ENCODE results near the gene ARHGAP31. TPM values are rescaled to one million over a fixed set of nuclear protein-coding genes. Genes with fewer than 3 reads are reported as not detected.
A peak's percentile ranks its signal among the peaks of the same experiment; 100 is the strongest.

Gene ARHGAP31
- polyA plus RNA-seq, 6 donors from 2014 or later, result 0.54 to 1.5 (median 0.83) TPM; not detected in 1

DNA sequence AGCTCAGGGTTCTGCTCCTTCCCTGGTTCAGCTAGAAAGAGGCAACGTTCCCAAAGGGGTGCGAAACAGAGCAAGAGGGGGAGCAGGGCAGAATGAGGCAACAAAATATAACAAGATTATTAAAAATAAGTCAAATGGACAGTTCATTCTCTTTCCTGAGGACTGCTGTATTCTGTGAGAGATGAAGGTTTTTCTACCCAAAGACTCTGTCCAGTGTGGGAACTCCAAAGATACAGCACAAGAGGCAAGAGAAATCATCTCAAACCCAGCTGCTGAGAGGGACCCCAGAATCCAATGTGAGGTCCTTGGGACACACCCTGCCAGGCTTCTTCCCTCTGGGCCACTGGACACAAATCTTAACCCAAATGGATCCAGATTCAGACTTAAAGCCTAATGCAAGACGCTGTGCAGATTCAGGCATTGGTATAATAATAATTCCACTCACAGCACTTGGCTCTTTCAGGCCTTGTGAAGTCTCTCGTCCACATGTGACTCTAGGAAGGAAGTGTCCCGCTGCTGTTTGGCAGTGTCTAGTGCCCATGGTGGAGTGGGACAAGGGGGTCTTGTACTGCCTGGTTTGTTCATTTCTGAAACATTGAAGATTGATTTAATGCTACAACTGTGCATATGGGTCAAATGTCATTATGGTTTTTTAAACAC lies 14.5 kb upstream of the ARHGAP31 start:
- Mint-ChIP-seq H3K27ac (peak overlapping the region in 2 of 6 donors; percentile 10 to 13), H3K4me3 (no peak overlapping the region), H3K4me1 (no peaks in the 10 kb centered on the region), H3K27me3 (no peaks in the 10 kb centered on the region), H3K36me3 (peaks cover 15 to 17% of the 10 kb centered on the region in 2 donors), H3K9me3 (peaks cover 9 to 33% (median 26%) of the 10 kb centered on the region in 7 donors)
- ATAC-seq (ENCODE audit: low read depth in 2 of 2), result no peak
- no peak for DNase-seq

DNA sequence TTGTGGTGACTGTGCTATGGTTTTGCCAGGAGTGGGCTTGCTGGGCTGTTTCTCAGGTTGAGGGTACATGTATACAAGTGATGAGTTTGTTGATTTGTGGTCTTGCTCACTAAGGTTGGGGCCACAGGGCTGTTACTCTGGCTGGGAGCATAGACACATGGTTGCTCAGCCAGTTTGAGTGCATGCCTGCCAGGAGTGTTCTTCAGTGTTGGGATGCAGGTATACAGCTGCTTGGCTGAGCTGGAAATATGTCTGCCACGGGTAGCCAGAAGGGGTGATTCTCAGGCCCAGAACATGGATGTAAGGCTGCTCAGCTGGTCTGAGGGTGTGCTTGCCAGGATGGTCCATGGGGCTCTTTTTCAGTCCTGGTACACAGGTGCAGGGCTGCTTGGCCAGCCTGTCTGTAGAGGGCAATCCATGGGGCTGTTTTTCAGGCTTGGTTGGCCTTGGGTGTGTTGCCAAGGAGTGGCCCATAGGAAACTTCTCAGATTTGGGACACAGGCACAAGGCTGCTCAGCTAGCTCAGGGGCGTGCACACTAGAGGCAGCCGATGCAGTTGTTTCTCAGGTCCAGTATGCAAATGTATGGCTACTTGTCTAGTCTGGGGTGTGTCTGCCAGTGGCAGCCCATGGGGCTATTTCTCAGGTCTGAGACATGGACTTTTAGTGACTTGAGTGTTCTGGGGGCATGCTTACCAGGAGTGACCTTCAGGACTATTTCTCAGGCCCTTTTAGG lies 5.3 kb upstream of the ARHGAP31 start:
- Mint-ChIP-seq H3K27me3 (peaks cover 0 to 42% (median 20%) of the 10 kb centered on the region in 3 donors), H3K36me3 (peaks cover 17 to 26% of the 10 kb centered on the region in 2 donors), H3K27ac (no peak overlapping the region), H3K4me3 (no peak overlapping the region), H3K9me3 (peaks cover 11 to 48% (median 30%) of the 10 kb centered on the region in 7 donors), H3K4me1 (peaks cover 11 to 16% (median 15%) of the 10 kb centered on the region in 3 donors)
- no peak for ATAC-seq (ENCODE audit: low read depth in 2 of 2)
- no peak for DNase-seq

DNA sequence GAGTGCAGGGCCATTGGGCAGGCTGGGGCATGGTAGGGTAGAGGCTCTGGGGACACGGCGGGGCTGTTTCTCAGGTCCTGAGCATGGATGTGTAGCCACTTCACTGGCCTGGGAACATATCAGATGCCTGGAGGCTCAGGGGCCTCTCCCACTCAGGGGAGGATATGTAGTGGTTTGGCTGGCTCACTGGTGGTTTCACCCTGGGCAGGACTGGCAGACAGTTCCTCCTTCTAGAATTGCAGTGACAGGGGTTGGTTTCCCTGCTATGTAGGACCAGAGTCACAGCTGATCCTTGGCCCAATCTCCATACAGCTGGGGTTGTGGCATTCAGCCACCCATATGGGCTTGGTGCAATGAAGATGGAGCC lies 4.8 kb upstream of the ARHGAP31 start:
- no peak overlapping the region for H3K27ac Mint-ChIP-seq
- ATAC-seq (ENCODE audit: low read depth in 2 of 2) (no peak), DNase-seq (no peak)
- peaks cover 12 to 16% (median 16%) of the 10 kb centered on the region in 3 donors for H3K4me1 Mint-ChIP-seq
- no peak overlapping the region for H3K4me3 Mint-ChIP-seq
- peaks cover 15 to 26% of the 10 kb centered on the region in 2 donors for H3K36me3 Mint-ChIP-seq
- H3K9me3 Mint-ChIP-seq, result peaks cover 11 to 43% (median 26%) of the 10 kb centered on the region in 7 donors
- peaks cover 0 to 42% (median 20%) of the 10 kb centered on the region in 3 donors for H3K27me3 Mint-ChIP-seq

DNA sequence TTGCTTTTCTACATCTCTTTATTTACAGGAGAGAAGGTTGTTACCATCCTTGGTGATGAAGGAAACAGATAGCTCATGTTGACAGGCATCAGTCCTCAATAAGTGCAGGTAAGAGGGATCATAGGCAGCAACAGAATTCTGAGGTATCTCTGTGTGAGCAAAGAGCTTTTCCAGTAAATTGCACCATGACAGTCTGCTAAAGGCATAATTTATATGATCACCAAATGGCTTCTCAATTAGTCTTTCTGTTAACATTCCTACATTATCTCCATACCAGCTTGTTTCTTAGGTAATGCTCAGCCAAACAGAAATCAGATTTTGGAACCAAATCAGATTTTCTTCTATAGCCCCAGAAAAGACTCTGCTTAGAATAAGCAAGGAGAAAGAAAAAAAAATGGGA lies 3.6 kb upstream of the ARHGAP31 start:
- DNase-seq (no peak), ATAC-seq (ENCODE audit: low read depth in 2 of 2) (no peak)
- Mint-ChIP-seq H3K27me3 (peaks cover 0 to 42% (median 20%) of the 10 kb centered on the region in 3 donors), H3K4me3 (peak overlapping the region in 1 of 8 donors; percentile 64), H3K36me3 (peaks cover 15 to 25% of the 10 kb centered on the region in 2 donors), H3K4me1 (peaks cover 14 to 23% (median 16%) of the 10 kb centered on the region in 3 donors), H3K9me3 (peaks cover 11 to 30% (median 21%) of the 10 kb centered on the region in 7 donors), H3K27ac (no peak overlapping the region)

DNA sequence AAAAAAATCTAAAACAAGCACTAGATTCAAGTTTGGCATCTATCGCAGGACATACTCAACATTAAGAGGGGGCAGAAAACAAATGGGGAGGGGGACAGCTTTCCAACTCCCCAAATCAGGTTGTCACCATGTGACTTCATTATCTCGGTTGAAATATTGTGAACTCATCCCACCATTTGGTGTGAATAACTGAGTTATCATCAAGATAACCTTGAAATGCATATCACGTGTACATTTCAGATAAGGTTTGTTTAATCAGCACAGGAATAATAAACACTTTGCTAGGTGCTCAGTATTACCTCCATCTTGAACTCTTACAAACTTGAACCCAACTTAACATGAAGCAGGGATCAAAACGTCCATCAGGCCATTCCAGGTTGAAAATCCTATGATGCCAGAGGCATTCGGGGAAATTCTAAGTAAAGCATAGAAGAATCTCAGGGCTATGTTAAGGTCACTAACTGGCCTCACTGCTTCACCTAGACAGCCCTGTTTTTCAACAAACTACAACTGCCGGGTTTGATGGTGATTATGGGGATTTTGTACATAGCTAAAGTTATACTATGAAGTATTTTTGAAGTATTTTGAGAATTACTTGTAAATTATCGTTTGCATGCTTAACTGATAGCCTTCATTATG lies 3.0 kb upstream of the ARHGAP31 start:
- ATAC-seq (ENCODE audit: low read depth in 2 of 2), result no peak
- peaks cover 0 to 37% (median 14%) of the 10 kb centered on the region in 3 donors for H3K27me3 Mint-ChIP-seq
- H3K27ac Mint-ChIP-seq, result no peak overlapping the region
- H3K4me1 Mint-ChIP-seq, result peaks cover 16 to 29% (median 20%) of the 10 kb centered on the region in 3 donors
- peaks cover 8 to 25% (median 21%) of the 10 kb centered on the region in 7 donors for H3K9me3 Mint-ChIP-seq
- H3K4me3 Mint-ChIP-seq, result peak overlapping the region in 1 of 8 donors; percentile 64
- H3K36me3 Mint-ChIP-seq, result peaks cover 12 to 19% of the 10 kb centered on the region in 2 donors
- DNase-seq, result no peak

DNA sequence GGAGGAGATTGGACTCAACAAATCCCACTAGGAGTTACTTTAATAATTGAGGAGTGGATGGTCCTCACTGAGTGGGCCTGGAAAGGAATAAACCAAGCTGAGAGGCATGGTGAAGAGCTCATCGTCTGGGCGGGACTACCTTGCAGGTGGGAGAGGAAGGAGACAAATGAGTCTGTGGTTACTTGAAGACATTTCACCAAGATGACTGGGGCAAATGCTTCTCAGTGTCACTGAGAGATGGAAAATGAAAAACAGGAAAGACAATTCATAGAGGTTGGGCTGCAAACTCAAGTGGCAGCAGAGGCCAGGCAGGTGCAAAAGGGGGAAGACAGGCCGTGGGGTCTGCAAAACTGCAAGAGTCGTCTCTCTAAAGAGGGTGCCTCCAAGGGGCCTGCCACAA lies 1.5 kb upstream of the ARHGAP31 start:
- H3K27ac Mint-ChIP-seq, result peak overlapping the region in 4 of 6 donors; percentile 21 to 95 (median 86)
- peaks cover 3 to 5% of the 10 kb centered on the region in 2 donors for H3K36me3 Mint-ChIP-seq
- H3K9me3 Mint-ChIP-seq, result peaks cover 3 to 10% (median 7%) of the 10 kb centered on the region in 7 donors
- peaks cover 0 to 25% (median 5%) of the 10 kb centered on the region in 3 donors for H3K27me3 Mint-ChIP-seq
- no peak for ATAC-seq (ENCODE audit: low read depth in 2 of 2)
- no peak for DNase-seq
- peaks cover 16 to 37% (median 24%) of the 10 kb centered on the region in 3 donors for H3K4me1 Mint-ChIP-seq
- peak overlapping the region; percentile 37 to 97 (median 92) for H3K4me3 Mint-ChIP-seq

DNA sequence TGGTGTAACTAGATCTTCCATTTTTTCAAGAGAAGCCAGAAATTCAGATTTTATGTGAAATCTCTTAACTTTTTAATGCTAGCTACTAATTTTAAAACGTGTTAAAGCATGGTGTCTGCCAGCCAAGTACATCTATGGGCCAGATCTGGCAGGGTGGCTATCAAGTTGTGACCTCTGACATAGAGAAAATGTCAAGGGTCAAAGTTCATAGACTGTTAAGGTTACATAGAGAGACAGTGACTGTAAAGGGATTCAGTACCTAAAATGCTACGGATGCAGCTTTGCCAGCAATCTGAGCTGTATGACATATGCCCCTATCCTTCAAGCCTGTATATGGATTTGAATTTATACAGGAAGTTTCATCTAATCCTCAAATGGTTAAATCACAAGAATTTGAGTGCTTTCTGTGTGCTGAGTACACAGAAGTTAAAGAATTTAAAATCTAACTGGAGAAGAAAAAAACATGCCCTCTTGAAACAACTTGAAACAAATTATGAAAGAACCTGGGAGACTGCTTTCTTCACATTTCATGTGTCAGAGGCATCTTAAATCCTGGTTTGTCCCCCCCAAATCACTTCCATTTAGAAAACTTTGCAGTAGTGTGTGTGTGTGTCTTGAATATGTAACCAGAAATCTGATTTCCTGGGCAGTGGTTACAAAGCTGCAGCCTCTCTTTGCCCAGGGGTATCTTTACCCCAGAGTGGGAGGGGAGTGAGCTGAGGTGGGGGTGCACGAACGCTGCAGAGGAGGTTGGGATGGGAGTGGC lies 895 bp upstream of the ARHGAP31 start:
- peaks cover 0 to 4% (median 1%) of the 10 kb centered on the region in 7 donors for H3K9me3 Mint-ChIP-seq
- H3K36me3 Mint-ChIP-seq, result no peaks in the 10 kb centered on the region
- no peak for ATAC-seq (ENCODE audit: low read depth in 2 of 2)
- peaks cover 0 to 19% (median 0%) of the 10 kb centered on the region in 3 donors for H3K27me3 Mint-ChIP-seq
- peak overlapping the region; percentile 91 to 97 (median 94) for H3K27ac Mint-ChIP-seq
- no peak for DNase-seq
- H3K4me1 Mint-ChIP-seq, result peaks cover 16 to 37% (median 24%) of the 10 kb centered on the region in 3 donors
- peak overlapping the region; percentile 87 to 97 (median 93) for H3K4me3 Mint-ChIP-seq

DNA sequence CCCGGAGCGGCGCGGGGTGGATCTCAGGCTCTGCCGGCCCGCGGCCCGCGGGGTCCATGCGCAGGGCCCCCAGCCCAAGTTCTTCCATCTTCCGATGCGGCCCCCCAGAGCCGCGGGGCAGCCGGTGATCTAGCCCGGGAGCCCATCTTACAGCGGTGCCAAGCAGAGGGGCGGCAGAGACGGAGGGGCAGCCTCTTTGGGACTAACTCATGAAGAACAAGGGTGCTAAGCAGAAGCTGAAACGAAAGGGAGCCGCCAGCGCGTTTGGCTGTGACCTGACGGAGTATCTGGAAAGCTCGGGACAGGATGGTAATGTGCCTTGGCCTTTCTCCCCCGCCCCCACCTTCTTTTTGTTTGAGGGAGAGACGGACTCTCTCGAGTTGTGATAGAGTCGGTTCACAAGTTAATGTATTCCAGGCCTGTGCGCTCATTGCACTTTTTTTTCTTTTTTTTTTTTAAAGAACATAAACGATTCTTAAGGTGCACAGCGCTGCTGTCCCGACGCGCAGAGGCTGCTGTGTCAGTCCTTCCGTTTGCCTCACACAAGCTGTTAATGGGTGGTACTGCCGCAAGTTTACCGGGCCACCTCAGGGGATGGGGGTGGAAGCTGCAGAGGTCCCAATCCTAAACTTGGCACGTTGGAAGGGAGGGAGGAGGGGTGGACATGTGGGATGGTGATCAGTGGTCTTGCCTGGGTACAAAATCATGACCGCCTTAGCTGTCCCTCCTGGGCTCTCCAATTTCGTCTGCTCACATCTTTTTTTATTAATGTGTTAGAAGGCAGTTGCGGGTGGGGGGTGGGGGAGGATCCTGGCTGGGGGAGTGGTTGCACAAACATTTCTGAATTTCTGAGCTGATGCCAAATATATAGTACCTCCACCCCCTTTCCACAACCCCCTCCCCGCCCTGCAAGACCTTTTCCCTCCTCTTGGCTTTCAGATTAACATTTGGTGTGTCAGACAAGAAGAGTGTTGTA lies 801 bp downstream of the ARHGAP31 start:
- ATAC-seq (ENCODE audit: low read depth in 2 of 2) (peak; percentile 20 to 29), DNase-seq (peak; percentile 27)
- Mint-ChIP-seq H3K27me3 (peaks cover 0 to 10% (median 0%) of the 10 kb centered on the region in 3 donors), H3K4me3 (peak overlapping the region; percentile 87 to 97 (median 93)), H3K9me3 (no peaks in the 10 kb centered on the region), H3K36me3 (no peaks in the 10 kb centered on the region), H3K27ac (peak overlapping the region; percentile 38 to 94 (median 86)), H3K4me1 (peaks cover 16 to 37% (median 24%) of the 10 kb centered on the region in 3 donors)

DNA sequence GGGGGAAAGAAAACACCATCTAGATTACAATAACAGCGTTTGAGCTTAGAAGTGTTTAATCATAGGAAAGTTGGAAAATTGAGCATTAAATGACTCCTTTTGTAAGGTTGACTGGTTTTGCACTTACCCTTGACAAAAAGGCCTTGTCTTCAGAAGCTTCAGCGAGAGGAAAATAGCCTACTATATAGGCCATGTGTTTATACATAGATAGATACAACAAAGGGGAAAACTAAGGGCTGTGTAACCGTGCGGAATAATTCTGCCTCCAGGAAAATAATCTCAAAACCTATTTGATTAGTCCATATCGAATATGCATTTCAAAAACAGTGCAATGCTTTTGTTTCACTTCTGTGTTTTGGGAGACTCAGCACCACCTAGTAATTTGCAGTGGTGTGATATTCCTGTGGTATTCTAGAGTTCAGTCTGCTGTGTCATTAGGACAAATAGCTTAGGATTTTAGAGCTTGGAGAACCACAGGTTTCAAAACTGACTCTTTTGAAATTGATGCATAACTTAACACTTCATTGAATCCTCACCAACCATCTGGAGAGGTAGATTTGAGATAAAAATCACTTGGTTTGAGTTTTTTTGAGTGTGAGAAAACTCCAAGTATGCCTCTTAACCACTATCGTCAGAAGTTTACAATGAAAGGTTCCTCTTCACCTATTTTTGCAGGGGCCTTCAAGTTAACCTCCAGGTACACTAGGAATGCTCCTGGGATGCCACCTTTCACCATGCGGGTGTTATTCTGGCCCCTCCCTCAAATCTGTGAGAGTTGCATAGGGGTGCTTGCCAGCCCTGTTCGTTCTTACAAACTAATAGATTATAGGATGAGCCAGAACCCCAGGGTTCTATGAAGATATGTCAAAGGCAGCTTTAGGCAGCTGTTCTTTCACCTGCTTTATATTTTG lies 1.9 kb downstream of the ARHGAP31 start:
- Mint-ChIP-seq H3K27me3 (no peaks in the 10 kb centered on the region), H3K27ac (peak overlapping the region in 5 of 6 donors; percentile 28 to 94 (median 81)), H3K4me1 (peaks cover 16 to 37% (median 24%) of the 10 kb centered on the region in 3 donors), H3K9me3 (no peaks in the 10 kb centered on the region), H3K36me3 (no peaks in the 10 kb centered on the region), H3K4me3 (peak overlapping the region; percentile 29 to 97 (median 91))
- ATAC-seq (ENCODE audit: low read depth in 2 of 2), result no peak
- peak; percentile 11 for DNase-seq

DNA sequence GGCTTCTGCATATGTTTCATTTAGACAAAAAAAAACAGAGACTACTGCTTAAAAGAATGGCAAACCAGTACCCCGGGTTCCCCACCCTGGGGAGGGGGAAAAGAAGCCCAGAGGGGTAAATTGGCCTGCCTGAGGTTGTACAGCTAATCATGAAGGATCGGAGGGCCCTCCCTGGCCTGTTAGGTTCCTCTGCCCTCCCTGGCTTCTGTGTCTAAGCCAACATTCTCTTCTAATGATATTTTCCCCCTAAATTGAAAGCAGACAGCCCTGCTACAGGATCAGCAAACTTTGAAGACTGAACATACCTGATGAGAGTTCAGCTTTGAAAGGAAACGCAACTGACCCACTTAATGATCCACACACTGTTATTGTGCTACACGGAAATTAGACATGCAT lies 2.5 kb downstream of the ARHGAP31 start:
- DNase-seq, result no peak
- Mint-ChIP-seq H3K4me3 (peak overlapping the region in 1 of 8 donors; percentile 90), H3K36me3 (no peaks in the 10 kb centered on the region), H3K4me1 (peaks cover 19 to 37% (median 24%) of the 10 kb centered on the region in 3 donors), H3K27ac (peak overlapping the region in 1 of 6 donors; percentile 31), H3K9me3 (no peaks in the 10 kb centered on the region), H3K27me3 (no peaks in the 10 kb centered on the region)
- ATAC-seq (ENCODE audit: low read depth in 2 of 2), result no peak

DNA sequence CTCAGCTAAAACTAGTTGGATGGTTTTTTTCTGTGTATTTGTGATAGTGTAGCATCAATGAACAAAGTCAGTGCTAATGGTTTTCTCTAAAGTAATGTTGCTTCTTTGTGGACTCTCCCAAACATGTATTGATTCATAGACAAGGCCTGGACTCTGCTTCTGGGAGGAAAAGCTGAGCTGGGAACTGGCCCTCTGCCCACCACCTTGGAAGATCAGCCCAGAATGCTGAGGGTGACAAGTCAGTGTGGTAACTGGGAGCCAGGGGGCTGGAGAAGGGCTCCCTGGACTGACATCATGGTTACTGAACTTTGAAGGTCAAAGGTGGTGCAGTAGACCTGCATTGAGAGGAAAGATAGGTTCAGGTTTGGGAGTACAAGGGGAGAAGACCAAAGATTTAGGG lies 3.0 kb downstream of the ARHGAP31 start:
- H3K9me3 Mint-ChIP-seq, result no peaks in the 10 kb centered on the region
- no peak for DNase-seq
- no peaks in the 10 kb centered on the region for H3K27me3 Mint-ChIP-seq
- no peaks in the 10 kb centered on the region for H3K36me3 Mint-ChIP-seq
- no peak for ATAC-seq (ENCODE audit: low read depth in 2 of 2)
- H3K27ac Mint-ChIP-seq, result peak overlapping the region in 1 of 6 donors; percentile 31
- H3K4me1 Mint-ChIP-seq, result peaks cover 23 to 39% (median 27%) of the 10 kb centered on the region in 3 donors
- H3K4me3 Mint-ChIP-seq, result peak overlapping the region in 1 of 8 donors; percentile 90
